H1 (cell line): ENCODE measurements around the gene CALHM2.

Source experiments
- EZH2 ChIP-seq: fragments of 200-600 bp; sonication (generic); IDR thresholded peaks from 2 replicates; pipeline ENCODE4 v1.7.1; 2012; ENCODE audit warnings: low read depth, mild to moderate bottlenecking, moderate library complexity, low read length, inconsistent platforms; ENCODE audit not compliant: severe bottlenecking
- POLR2A ChIP-seq, 2 experiments: IDR thresholded peaks; 1 replicate in 1 of 2; 2 replicates in 1 of 2; pipeline ENCODE4 v1.6.1; 2011; ENCODE audit warnings: low read depth in 2 of 2, low read length in 2 of 2, mild to moderate bottlenecking in 2 of 2; ENCODE audit errors: control extremely low read depth in 1 of 2

GRCh38 chr10:103441611-103442010, 10.6 kb downstream of the CALHM2 start:
- TF ChIP-seq POLR2A (IDR thresholded peaks at IDR 0.05; ENCODE audit: control extremely low read depth in 1 of 2, low read depth in 2 of 2, low read length in 2 of 2) (no peak), EZH2 (no peak)
